ENCODE data around the gene DRC3. TPM values are rescaled to one million over a fixed set of nuclear protein-coding genes. Genes with fewer than 3 reads are reported as not detected.

Gene DRC3
- total and polyA plus RNA-seq, 2 donors (not counting 1 experiment from before 2014, with no cell fraction given) = 0.17 TPM; not detected in 1

DNA sequence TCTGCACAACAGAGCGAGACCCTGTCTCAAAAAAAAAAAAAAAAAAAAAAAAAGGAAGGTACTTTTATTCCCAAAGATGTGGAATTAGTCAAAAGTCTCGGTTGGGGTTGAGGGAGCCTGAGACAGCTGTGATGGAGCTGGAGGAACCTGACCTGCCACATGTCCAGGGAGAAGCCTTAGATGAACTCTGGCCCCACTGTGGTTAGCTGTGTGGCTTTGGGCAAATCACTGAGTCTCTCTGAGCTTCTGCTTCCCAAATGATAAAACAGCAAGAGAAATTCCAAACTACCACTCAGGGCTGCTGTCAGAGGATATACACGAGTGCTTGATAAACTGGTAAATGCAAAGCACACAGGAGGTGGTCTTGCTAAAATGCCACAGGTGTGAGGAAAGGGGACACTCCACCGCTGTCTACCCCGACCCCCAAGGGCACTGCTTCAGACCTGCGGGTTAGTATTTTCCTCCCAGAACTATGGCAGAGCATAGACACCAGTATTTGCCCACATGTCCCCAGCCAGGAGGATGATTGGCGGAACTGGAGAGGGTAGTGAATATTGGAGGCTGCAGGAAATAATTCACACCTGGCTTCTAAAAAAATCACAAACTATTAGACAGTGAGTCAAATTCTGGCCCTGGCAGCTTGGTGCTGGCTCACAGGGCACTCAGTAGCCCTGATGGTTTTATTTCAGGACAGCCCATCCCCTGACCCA lies 14.7 kb downstream of the DRC3 start:
- H3K4me3 ChIP-seq (ENCODE audit: control extremely low read depth in 1 of 5, extremely low read depth in 1 of 5, insufficient read depth in 1 of 5, low read depth in 2 of 5, low read length in 4 of 5) = no peak overlapping the region

DNA sequence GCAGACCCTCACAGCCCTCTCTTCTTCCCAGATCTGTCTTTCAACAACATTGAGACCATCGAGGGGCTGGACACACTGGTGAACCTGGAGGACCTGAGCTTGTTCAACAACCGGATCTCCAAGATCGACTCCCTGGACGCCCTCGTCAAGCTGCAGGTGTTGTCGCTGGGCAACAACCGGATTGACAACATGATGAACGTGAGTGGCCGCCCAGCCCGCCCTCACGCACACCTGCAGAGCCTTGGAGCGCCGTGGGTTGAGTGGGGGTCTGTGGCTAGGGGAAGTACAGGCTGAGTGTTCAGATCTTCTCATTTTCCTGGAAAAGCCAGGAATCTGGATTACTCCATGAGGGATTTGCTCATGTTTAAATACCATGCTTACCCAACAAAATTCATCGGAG lies 15.2 kb downstream of the DRC3 start:
- intact Hi-C loops (cut with micrococcal nuclease) = no loop called here

More for the DNA sequence above, 14.7 kb downstream of the DRC3 start:
- Histone ChIP-seq H3K9ac (ENCODE audit: low read length) (no peak overlapping the region), H3K4me1 (ENCODE audit: control insufficient read depth in 2 of 2, insufficient read depth in 2 of 2, low read length in 2 of 2) (no peaks in the 10 kb centered on the region), H4K20me1 (ENCODE audit: control insufficient read depth, insufficient read depth, low read length, poor library complexity, severe bottlenecking) (no peaks in the 10 kb centered on the region), H3K4me2 (replicated peaks; ENCODE audit: low read depth, low read length, poor library complexity, severe bottlenecking) (no peak overlapping the region), H3K9me3 (ENCODE audit: control extremely low read depth in 1 of 3, control insufficient read depth in 2 of 3, insufficient read depth in 1 of 3, low read length in 2 of 3) (no peaks in the 10 kb centered on the region), H3K79me2 (ENCODE audit: control insufficient read depth, insufficient read depth, low read length) (no peaks in the 10 kb centered on the region), H3K36me3 (replicated peaks in 1 of 2; ENCODE audit: control extremely low read depth in 1 of 2, control insufficient read depth in 1 of 2, extremely low read depth in 1 of 2, insufficient read depth in 2 of 2, low read length in 1 of 2) (no peaks in the 10 kb centered on the region), H3K27ac (ENCODE audit: low read length in 2 of 2) (no peak overlapping the region), H3K27me3 (replicated peaks in 1 of 4; ENCODE audit: control extremely low read depth in 1 of 4, control insufficient read depth in 3 of 4, insufficient read depth in 4 of 4, low read length in 3 of 4) (no peaks in the 10 kb centered on the region), H2AFZ (ENCODE audit: insufficient read depth, low read depth, low read length, poor library complexity, severe bottlenecking) (no peak overlapping the region)
- Mint-ChIP-seq H3K27me3 (no peaks in the 10 kb centered on the region), H3K9me3 (ENCODE audit: insufficient read depth) (no peaks in the 10 kb centered on the region), H3K4me1 (no peaks in the 10 kb centered on the region), H3K4me3 (no peak overlapping the region), H3K27ac (no peak overlapping the region)
- intact Hi-C loops (cut with micrococcal nuclease) = no loop called here
- POLR2A ChIA-PET = interaction anchor here (0.6 to 0.7 kb wide), 2 partner anchors 27 to 174 kb away, joined by 3 to 7 read pairs; no protein-coding TSS in a partner anchor
- no peak for ATAC-seq (ENCODE audit: low read depth)
- CTCF ChIA-PET = no interaction called here
- TF ChIP-seq, protein P1, sequence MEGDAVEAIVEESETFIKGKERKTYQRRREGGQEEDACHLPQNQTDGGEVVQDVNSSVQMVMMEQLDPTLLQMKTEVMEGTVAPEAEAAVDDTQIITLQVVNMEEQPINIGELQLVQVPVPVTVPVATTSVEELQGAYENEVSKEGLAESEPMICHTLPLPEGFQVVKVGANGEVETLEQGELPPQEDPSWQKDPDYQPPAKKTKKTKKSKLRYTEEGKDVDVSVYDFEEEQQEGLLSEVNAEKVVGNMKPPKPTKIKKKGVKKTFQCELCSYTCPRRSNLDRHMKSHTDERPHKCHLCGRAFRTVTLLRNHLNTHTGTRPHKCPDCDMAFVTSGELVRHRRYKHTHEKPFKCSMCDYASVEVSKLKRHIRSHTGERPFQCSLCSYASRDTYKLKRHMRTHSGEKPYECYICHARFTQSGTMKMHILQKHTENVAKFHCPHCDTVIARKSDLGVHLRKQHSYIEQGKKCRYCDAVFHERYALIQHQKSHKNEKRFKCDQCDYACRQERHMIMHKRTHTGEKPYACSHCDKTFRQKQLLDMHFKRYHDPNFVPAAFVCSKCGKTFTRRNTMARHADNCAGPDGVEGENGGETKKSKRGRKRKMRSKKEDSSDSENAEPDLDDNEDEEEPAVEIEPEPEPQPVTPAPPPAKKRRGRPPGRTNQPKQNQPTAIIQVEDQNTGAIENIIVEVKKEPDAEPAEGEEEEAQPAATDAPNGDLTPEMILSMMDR (IDR thresholded peaks at IDR 0.05) = no peak
- TF ChIP-seq EZH2 (IDR thresholded peaks at IDR 0.05; ENCODE audit: borderline replicate concordance, insufficient read depth, low read depth, low read length, poor library complexity, severe bottlenecking) = no peak
- WGBS (ENCODE audit: insufficient coverage) = 80% methylated on average over 2 of the region's 7 CpGs
- no peak for DNase-seq

More for the DNA sequence above, 15.2 kb downstream of the DRC3 start:
- H3K27me3 ChIP-seq (replicated peaks in 1 of 4; ENCODE audit: control extremely low read depth in 1 of 4, control insufficient read depth in 3 of 4, insufficient read depth in 4 of 4, low read length in 3 of 4) = no peaks in the 10 kb centered on the region
- no peak for ATAC-seq (ENCODE audit: low read depth)
- H3K27ac ChIP-seq (ENCODE audit: low read length in 2 of 2) = no peak overlapping the region
- no peak overlapping the region for H3K9ac ChIP-seq (ENCODE audit: low read length)
- DNase-seq = no peak
- H4K20me1 ChIP-seq (ENCODE audit: control insufficient read depth, insufficient read depth, low read length, poor library complexity, severe bottlenecking) = no peaks in the 10 kb centered on the region
- Mint-ChIP-seq H3K27ac (no peak overlapping the region), H3K27me3 (no peaks in the 10 kb centered on the region), H3K4me1 (no peaks in the 10 kb centered on the region), H3K4me3 (no peak overlapping the region), H3K9me3 (ENCODE audit: insufficient read depth) (no peaks in the 10 kb centered on the region)
- CTCF ChIA-PET = no interaction called here
- no peaks in the 10 kb centered on the region for H3K79me2 ChIP-seq (ENCODE audit: control insufficient read depth, insufficient read depth, low read length)
- no peak overlapping the region for H2AFZ ChIP-seq (ENCODE audit: insufficient read depth, low read depth, low read length, poor library complexity, severe bottlenecking)
- H3K36me3 ChIP-seq (replicated peaks in 1 of 2; ENCODE audit: control extremely low read depth in 1 of 2, control insufficient read depth in 1 of 2, extremely low read depth in 1 of 2, insufficient read depth in 2 of 2, low read length in 1 of 2) = no peaks in the 10 kb centered on the region
- no peak overlapping the region for H3K4me2 ChIP-seq (replicated peaks; ENCODE audit: low read depth, low read length, poor library complexity, severe bottlenecking)
- H3K4me1 ChIP-seq (ENCODE audit: control insufficient read depth in 2 of 2, insufficient read depth in 2 of 2, low read length in 2 of 2) = no peaks in the 10 kb centered on the region
- TF ChIP-seq, protein P1 (IDR thresholded peaks at IDR 0.05) = no peak
- no peak for TF ChIP-seq EZH2 (IDR thresholded peaks at IDR 0.05; ENCODE audit: borderline replicate concordance, insufficient read depth, low read depth, low read length, poor library complexity, severe bottlenecking)
- POLR2A ChIA-PET = interaction anchor here (0.6 kb wide), 1 partner anchor 175 kb away, joined by 3 read pairs; no protein-coding TSS in a partner anchor
- WGBS (ENCODE audit: insufficient coverage) = 94% methylated on average over 12 of the region's 14 CpGs
- H3K4me3 ChIP-seq (ENCODE audit: control extremely low read depth in 1 of 5, extremely low read depth in 1 of 5, insufficient read depth in 1 of 5, low read depth in 2 of 5, low read length in 4 of 5) = no peak overlapping the region
- no peaks in the 10 kb centered on the region for H3K9me3 ChIP-seq (ENCODE audit: control extremely low read depth in 1 of 3, control insufficient read depth in 2 of 3, insufficient read depth in 1 of 3, low read length in 2 of 3)

All from B cell (primary cell).